HEK293 (cell line): ENCODE measurements around the gene SLC6A11.

Source experiments
- CTCF ChIA-PET: fragments of 350-600 bp; formaldehyde crosslinking; extraction: SDS; loops from one replicate; lab custom pipeline; 2021; ENCODE audit warnings: antibody characterized with exemption; lab: Yijun Ruan, JAX
- POLR2A ChIA-PET: fragments of 300-600 bp; formaldehyde crosslinking; extraction: SDS; loops from one replicate; lab custom pipeline; 2020; ENCODE audit warnings: antibody characterized with exemption, inconsistent platforms; lab: Yijun Ruan, JAX
- H3K27ac ChIP-seq: fragments of 200-500 bp; sonication (Bioruptor generic); 2 replicates; pipeline ENCODE4 v1.5.1; 2014; ENCODE audit warnings: low read depth, low read length, control low read depth, inconsistent platforms; ENCODE audit errors: extremely low read depth
- H3K36me3 ChIP-seq, 2 experiments: fragments of 200-500 bp in 1 of 2; sonication (Bioruptor generic) in 1 of 2; 1 replicate in 1 of 2; 2 replicates in 1 of 2; pipeline ENCODE4 v1.5.1; 2014 to 2017; ENCODE audit warnings: inconsistent platforms in 2 of 2, low read length in 2 of 2; ENCODE audit not compliant: control insufficient read depth in 2 of 2, insufficient read depth in 1 of 2
- H3K4me1 ChIP-seq: fragments of 200-500 bp; sonication (Bioruptor generic); 2 replicates; pipeline ENCODE4 v1.5.1; 2014; ENCODE audit warnings: mild to moderate bottlenecking, low read length, inconsistent platforms; ENCODE audit not compliant: control insufficient read depth, insufficient read depth
- H3K4me3 ChIP-seq: 2 replicates; pipeline ENCODE4 v1.5.1; 2011; ENCODE audit warnings: low read depth, mild to moderate bottlenecking, control low read depth, low read length, moderate library complexity
- H3K9me3 ChIP-seq: fragments of 200-500 bp; sonication (Bioruptor generic); 2 replicates; pipeline ENCODE4 v1.5.1; 2014; ENCODE audit warnings: low read depth, low read length, inconsistent platforms; ENCODE audit not compliant: control insufficient read depth, insufficient read depth
- KLF16 ChIP-seq: fragments of 450-650 bp; formaldehyde crosslinking; IDR thresholded peaks from 2 replicates; pipeline ENCODE4 v1.5.1; 2017; ENCODE audit warnings: missing biosample characterization, missing genetic modification characterization
- OSR2 ChIP-seq: fragments of 450-650 bp; formaldehyde crosslinking; IDR thresholded peaks from 2 replicates; pipeline ENCODE4 v1.5.1; 2016; ENCODE audit warnings: missing biosample characterization, missing genetic modification characterization
- SCRT1 ChIP-seq: fragments of 450-650 bp; formaldehyde crosslinking; IDR thresholded peaks from 2 replicates; pipeline ENCODE4 v1.5.1; 2016; ENCODE audit warnings: missing biosample characterization, missing genetic modification characterization, borderline replicate concordance
- SETDB1 ChIP-seq: IDR thresholded peaks from one replicate; pipeline ENCODE4 v1.6.1; 2017; ENCODE audit warnings: mild to moderate bottlenecking, low read length, moderate library complexity, mixed read lengths; ENCODE audit not compliant: insufficient read length
- WT1 ChIP-seq: fragments of 450-650 bp; formaldehyde crosslinking; IDR thresholded peaks from 2 replicates; pipeline ENCODE4 v1.5.1; 2016; ENCODE audit warnings: missing biosample characterization, missing genetic modification characterization
- ZBTB21 ChIP-seq: fragments of 450-650 bp; formaldehyde crosslinking; IDR thresholded peaks from 2 replicates; pipeline ENCODE4 v1.5.1; 2017; ENCODE audit warnings: missing biosample characterization, missing genetic modification characterization
- ZNF138 ChIP-seq: fragments of 450-650 bp; formaldehyde crosslinking; IDR thresholded peaks from 2 replicates; pipeline ENCODE4 v1.5.1; 2016; ENCODE audit warnings: missing biosample characterization, missing genetic modification characterization, borderline replicate concordance
- ZNF155 ChIP-seq: fragments of 450-650 bp; formaldehyde crosslinking; IDR thresholded peaks from 2 replicates; pipeline ENCODE4 v1.5.1; 2016; ENCODE audit warnings: missing biosample characterization, missing genetic modification characterization
- ZNF16 ChIP-seq: fragments of 450-650 bp; formaldehyde crosslinking; IDR thresholded peaks from 2 replicates; pipeline ENCODE4 v1.5.1; 2016; ENCODE audit warnings: low read depth, missing biosample characterization, missing genetic modification characterization
- ZNF169 ChIP-seq: fragments of 450-650 bp; formaldehyde crosslinking; IDR thresholded peaks from 2 replicates; pipeline ENCODE4 v1.5.1; 2016; ENCODE audit warnings: missing biosample characterization, missing genetic modification characterization
- ZNF2 ChIP-seq: fragments of 450-650 bp; formaldehyde crosslinking; IDR thresholded peaks from 2 replicates; pipeline ENCODE4 v1.5.1; 2016; ENCODE audit warnings: missing biosample characterization, missing genetic modification characterization
- ZNF214 ChIP-seq: fragments of 450-650 bp; formaldehyde crosslinking; IDR thresholded peaks from 2 replicates; pipeline ENCODE4 v1.5.1; 2017; ENCODE audit warnings: missing biosample characterization, mild to moderate bottlenecking, missing genetic modification characterization, borderline replicate concordance
- ZNF24 ChIP-seq: fragments of 450-650 bp; formaldehyde crosslinking; IDR thresholded peaks from 2 replicates; pipeline ENCODE4 v1.5.1; 2016; ENCODE audit warnings: missing biosample characterization, missing genetic modification characterization
- ZNF26 ChIP-seq: fragments of 450-650 bp; formaldehyde crosslinking; IDR thresholded peaks from 2 replicates; pipeline ENCODE4 v1.5.1; 2016; ENCODE audit warnings: missing biosample characterization, missing genetic modification characterization
- ZNF266 ChIP-seq: fragments of 450-650 bp; formaldehyde crosslinking; IDR thresholded peaks from 2 replicates; pipeline ENCODE4 v1.5.1; 2016; ENCODE audit warnings: missing biosample characterization, missing genetic modification characterization, low read depth
- ZNF302 ChIP-seq: fragments of 450-650 bp; formaldehyde crosslinking; IDR thresholded peaks from 2 replicates; pipeline ENCODE4 v1.5.1; 2016; ENCODE audit warnings: missing biosample characterization, missing genetic modification characterization, low read depth
- ZNF335 ChIP-seq: fragments of 450-650 bp; formaldehyde crosslinking; conservative IDR thresholded peaks from 2 replicates; pipeline ENCODE4 v1.5.1; 2016; ENCODE audit warnings: missing biosample characterization, missing genetic modification characterization
- ZNF341 ChIP-seq: fragments of 450-650 bp; formaldehyde crosslinking; IDR thresholded peaks from 2 replicates; pipeline ENCODE4; 2016; ENCODE audit warnings: low read depth, missing biosample characterization, missing genetic modification characterization
- ZNF37A ChIP-seq: fragments of 450-650 bp; IDR thresholded peaks from 2 replicates; pipeline ENCODE4 v1.5.1; 2018; ENCODE audit warnings: missing biosample characterization, missing genetic modification characterization
- ZNF391 ChIP-seq: fragments of 450-650 bp; formaldehyde crosslinking; IDR thresholded peaks from 2 replicates; pipeline ENCODE4 v1.5.1; 2016; ENCODE audit warnings: low read depth, missing biosample characterization, missing genetic modification characterization, borderline replicate concordance
- ZNF394 ChIP-seq: fragments of 450-650 bp; formaldehyde crosslinking; IDR thresholded peaks from 2 replicates; pipeline ENCODE4 v1.5.1; 2016; ENCODE audit warnings: missing biosample characterization, missing genetic modification characterization, mild to moderate bottlenecking, moderate library complexity, borderline replicate concordance
- ZNF416 ChIP-seq: fragments of 450-650 bp; formaldehyde crosslinking; IDR thresholded peaks from 2 replicates; pipeline ENCODE4 v1.5.1; 2016; ENCODE audit warnings: missing biosample characterization, missing genetic modification characterization
- ZNF423 ChIP-seq: fragments of 450-650 bp; formaldehyde crosslinking; IDR thresholded peaks from 2 replicates; pipeline ENCODE4 v1.5.1; 2016; ENCODE audit warnings: missing biosample characterization, missing genetic modification characterization
- ZNF473 ChIP-seq: fragments of 450-650 bp; formaldehyde crosslinking; IDR thresholded peaks from 2 replicates; pipeline ENCODE4 v1.5.1; 2017; ENCODE audit warnings: missing biosample characterization, missing genetic modification characterization
- ZNF843 ChIP-seq: fragments of 450-650 bp; formaldehyde crosslinking; IDR thresholded peaks from 2 replicates; pipeline ENCODE4 v1.5.1; 2016; ENCODE audit warnings: missing biosample characterization, missing genetic modification characterization
- ZSCAN23 ChIP-seq: fragments of 450-650 bp; formaldehyde crosslinking; IDR thresholded peaks from 2 replicates; pipeline ENCODE4 v1.5.1; 2016; ENCODE audit warnings: missing biosample characterization, missing genetic modification characterization
- TF ChIP-seq, protein P1 (sequence below): fragments of 450-650 bp; formaldehyde crosslinking; IDR thresholded peaks from 2 replicates; pipeline ENCODE4 v1.5.1; 2016; ENCODE audit warnings: missing biosample characterization, missing genetic modification characterization, low read depth
- TF ChIP-seq, protein P2 (sequence below): fragments of 450-650 bp; formaldehyde crosslinking; IDR thresholded peaks from 2 replicates; pipeline ENCODE4 v1.5.1; 2016; ENCODE audit warnings: missing biosample characterization, missing genetic modification characterization, borderline replicate concordance
- TF ChIP-seq, protein P3 (sequence below): fragments of 450-650 bp; formaldehyde crosslinking; IDR thresholded peaks from 2 replicates; pipeline ENCODE4 v1.5.1; 2017; ENCODE audit warnings: missing biosample characterization, missing genetic modification characterization

The SLC6A11 gene

DNA sequence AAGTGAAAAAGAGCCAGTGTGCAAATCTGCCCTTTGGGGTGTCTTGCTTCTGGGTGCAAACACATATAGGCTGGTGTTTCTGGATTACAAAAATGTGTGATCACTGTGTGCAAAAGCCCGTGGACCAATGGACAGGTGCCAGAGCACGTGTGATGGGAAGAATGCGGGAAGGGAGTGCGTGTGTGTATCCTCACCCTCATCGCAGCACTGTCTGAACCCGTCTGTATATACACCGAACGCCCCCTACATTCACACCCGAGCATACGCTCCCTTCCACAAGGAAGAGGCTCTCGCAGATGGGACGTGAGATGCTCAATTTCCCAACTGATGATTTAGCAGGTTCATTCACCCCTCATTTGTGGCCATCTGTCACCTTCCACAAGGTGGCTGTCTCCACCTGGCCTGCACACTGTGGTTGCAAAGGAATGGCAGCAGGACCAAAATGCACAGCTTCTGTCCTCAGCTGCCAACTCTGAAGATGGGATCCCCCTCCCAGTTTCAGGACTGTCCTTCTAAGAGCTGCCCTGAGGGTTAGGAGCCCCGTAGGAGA lies 157.1 kb downstream of the SLC6A11 start:
- no peaks in the 10 kb centered on the region for H3K9me3 ChIP-seq
- no peak overlapping the region for H3K4me3 ChIP-seq
- no peak overlapping the region for H3K27ac ChIP-seq
- no peaks in the 10 kb centered on the region for H3K4me1 ChIP-seq
- TF ChIP-seq, protein P1, sequence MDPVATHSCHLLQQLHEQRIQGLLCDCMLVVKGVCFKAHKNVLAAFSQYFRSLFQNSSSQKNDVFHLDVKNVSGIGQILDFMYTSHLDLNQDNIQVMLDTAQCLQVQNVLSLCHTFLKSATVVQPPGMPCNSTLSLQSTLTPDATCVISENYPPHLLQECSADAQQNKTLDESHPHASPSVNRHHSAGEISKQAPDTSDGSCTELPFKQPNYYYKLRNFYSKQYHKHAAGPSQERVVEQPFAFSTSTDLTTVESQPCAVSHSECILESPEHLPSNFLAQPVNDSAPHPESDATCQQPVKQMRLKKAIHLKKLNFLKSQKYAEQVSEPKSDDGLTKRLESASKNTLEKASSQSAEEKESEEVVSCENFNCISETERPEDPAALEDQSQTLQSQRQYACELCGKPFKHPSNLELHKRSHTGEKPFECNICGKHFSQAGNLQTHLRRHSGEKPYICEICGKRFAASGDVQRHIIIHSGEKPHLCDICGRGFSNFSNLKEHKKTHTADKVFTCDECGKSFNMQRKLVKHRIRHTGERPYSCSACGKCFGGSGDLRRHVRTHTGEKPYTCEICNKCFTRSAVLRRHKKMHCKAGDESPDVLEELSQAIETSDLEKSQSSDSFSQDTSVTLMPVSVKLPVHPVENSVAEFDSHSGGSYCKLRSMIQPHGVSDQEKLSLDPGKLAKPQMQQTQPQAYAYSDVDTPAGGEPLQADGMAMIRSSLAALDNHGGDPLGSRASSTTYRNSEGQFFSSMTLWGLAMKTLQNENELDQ (tag by site-specific recombination), result no peak
- TF ChIP-seq ZNF16 (tag by site-specific recombination) (no peak), ZNF2 (tag by site-specific recombination) (no peak), ZNF341 (tag by site-specific recombination) (no peak), ZNF26 (tag by site-specific recombination) (no peak), SCRT1 (tag by site-specific recombination) (no peak), ZNF138 (tag by site-specific recombination) (no peak), ZNF423 (tag by site-specific recombination) (no peak), ZNF416 (no peak), ZNF169 (tag by site-specific recombination) (no peak), ZNF155 (tag by site-specific recombination) (no peak), ZNF394 (tag by site-specific recombination) (no peak), ZNF37A (no peak), ZNF302 (no peak), SETDB1 (no peak), ZNF24 (no peak), KLF16 (tag by site-specific recombination) (no peak), ZBTB21 (tag by site-specific recombination) (no peak), ZNF266 (tag by site-specific recombination) (no peak)
- TF ChIP-seq, protein P2, sequence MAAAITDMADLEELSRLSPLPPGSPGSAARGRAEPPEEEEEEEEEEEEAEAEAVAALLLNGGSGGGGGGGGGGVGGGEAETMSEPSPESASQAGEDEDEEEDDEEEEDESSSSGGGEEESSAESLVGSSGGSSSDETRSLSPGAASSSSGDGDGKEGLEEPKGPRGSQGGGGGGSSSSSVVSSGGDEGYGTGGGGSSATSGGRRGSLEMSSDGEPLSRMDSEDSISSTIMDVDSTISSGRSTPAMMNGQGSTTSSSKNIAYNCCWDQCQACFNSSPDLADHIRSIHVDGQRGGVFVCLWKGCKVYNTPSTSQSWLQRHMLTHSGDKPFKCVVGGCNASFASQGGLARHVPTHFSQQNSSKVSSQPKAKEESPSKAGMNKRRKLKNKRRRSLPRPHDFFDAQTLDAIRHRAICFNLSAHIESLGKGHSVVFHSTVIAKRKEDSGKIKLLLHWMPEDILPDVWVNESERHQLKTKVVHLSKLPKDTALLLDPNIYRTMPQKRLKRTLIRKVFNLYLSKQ (tag by site-specific recombination), result no peak
- CTCF ChIA-PET, result interaction anchor here (0.5 to 1.3 kb wide), 3 partner anchors 12 to 87 kb away, joined by 3 to 5 read pairs (median 4); no protein-coding TSS in a partner anchor
- H3K36me3 ChIP-seq, result no peaks in the 10 kb centered on the region
- POLR2A ChIA-PET, result no interaction called here

GRCh38 chr3:10974131-10974530 lies 158.1 kb downstream of the SLC6A11 start:
- ChIA-PET POLR2A (no interaction called here), CTCF (interaction anchor here (0.9 to 1.6 kb wide), 3 partner anchors 8 to 86 kb away, joined by 3 to 5 read pairs (median 4); no protein-coding TSS in a partner anchor)
- Histone ChIP-seq H3K4me3 (no peak overlapping the region), H3K36me3 (no peaks in the 10 kb centered on the region), H3K4me1 (no peaks in the 10 kb centered on the region), H3K27ac (no peak overlapping the region), H3K9me3 (no peaks in the 10 kb centered on the region)
- TF ChIP-seq ZNF843 (tag by site-specific recombination) (no peak), ZNF335 (tag by site-specific recombination) (no peak), ZNF473 (no peak), WT1 (tag by site-specific recombination) (no peak), ZNF391 (no peak), ZNF214 (no peak), OSR2 (tag by site-specific recombination) (no peak), ZSCAN23 (no peak)
- TF ChIP-seq, protein P3, sequence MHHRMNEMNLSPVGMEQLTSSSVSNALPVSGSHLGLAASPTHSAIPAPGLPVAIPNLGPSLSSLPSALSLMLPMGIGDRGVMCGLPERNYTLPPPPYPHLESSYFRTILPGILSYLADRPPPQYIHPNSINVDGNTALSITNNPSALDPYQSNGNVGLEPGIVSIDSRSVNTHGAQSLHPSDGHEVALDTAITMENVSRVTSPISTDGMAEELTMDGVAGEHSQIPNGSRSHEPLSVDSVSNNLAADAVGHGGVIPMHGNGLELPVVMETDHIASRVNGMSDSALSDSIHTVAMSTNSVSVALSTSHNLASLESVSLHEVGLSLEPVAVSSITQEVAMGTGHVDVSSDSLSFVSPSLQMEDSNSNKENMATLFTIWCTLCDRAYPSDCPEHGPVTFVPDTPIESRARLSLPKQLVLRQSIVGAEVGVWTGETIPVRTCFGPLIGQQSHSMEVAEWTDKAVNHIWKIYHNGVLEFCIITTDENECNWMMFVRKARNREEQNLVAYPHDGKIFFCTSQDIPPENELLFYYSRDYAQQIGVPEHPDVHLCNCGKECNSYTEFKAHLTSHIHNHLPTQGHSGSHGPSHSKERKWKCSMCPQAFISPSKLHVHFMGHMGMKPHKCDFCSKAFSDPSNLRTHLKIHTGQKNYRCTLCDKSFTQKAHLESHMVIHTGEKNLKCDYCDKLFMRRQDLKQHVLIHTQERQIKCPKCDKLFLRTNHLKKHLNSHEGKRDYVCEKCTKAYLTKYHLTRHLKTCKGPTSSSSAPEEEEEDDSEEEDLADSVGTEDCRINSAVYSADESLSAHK (tag by site-specific recombination), result no peak
